HG02588 (cell line): ENCODE data around the gene LYPLAL1.

Experiments
- ATAC-seq: cut with Tn5 transposase; IDR thresholded peaks from one replicate; pipeline ENCODE4 v1.9.1; 2021; ENCODE audit warnings: mild to moderate bottlenecking, moderate library complexity; ENCODE audit not compliant: unreplicated experiment

LYPLAL1 gene

DNA sequence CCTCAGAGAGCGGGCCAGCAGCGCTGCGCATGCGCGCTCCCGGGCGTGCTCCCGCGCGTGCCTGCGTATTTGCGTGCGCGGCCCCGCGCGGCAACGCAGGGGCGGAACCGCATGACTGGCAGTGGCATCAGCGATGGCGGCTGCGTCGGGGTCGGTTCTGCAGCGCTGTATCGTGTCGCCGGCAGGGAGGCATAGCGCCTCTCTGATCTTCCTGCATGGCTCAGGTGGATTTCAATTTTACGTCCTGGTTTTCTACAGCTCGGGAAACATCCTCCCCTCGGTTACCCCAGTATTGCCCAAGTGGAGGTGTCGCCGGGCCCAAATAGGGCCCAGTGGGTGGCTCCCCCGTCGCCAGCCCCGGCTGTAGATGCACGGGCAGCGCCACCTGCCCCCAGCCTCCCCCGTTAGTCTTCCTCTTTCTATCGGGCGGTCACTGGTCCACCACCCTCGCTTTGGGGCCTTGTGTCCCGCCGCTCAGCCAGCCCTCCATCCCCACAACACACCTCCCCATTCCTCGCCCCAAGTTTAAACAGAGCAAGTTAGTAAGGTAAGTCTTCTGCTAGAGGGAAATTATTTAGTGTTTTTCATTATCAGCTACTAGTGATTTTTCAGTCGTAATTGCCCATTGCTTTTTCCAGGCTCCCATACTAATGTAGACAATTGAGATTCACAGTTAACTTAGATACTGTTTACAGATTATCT is at the start of gene LYPLAL1:
Gene LYPLAL1, plus strand, starts transcription at position 121 of the 702 bp plus-strand sequence. Its CDS starts 13 bp downstream, at position 134.
- peak; percentile 68 for ATAC-seq

DNA sequence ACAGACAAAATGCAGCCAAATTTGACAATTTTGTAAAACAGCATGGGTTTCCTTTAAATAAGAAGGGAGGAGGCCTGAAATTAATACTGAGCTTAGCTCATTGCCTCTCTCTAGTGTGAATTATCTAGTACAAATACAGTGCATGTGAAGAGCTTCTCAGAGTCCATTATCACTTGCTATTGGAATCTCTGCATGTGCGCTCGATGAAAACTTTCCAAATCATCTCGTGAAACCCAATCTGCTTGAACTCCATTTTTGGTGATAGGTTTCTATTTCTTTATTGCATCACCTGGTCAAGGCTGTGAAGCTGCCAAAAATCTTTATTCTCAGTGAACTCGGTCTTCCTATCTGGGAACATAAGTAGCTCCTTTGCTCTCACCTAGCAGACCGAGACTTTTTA is 49.5 kb upstream of the LYPLAL1 start:
- no peak for ATAC-seq

DNA sequence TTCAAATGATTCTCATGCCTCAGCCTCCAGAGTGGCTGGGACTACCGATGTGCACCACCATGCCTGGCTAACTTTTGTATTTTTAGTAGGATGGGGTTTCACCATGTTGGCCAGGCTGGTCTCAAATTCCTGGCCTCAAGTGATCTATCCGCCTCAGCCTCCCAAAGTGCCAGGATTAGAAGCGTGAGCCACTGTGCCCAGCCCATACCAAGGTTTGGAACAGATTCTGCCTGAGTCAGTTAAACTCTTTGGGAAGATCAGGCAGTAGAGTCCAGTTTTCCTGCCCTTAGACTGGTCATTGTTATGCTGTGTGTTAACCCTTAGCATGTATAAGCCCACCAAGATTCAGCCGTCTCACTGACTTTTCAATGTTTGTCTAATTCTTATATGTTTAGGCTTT is 48.3 kb upstream of the LYPLAL1 start:
- no peak for ATAC-seq

- ATAC-seq = no peak
These were observed 47.3 kb upstream of the LYPLAL1 start for GRCh38 chr1:219126377-219126776.

DNA sequence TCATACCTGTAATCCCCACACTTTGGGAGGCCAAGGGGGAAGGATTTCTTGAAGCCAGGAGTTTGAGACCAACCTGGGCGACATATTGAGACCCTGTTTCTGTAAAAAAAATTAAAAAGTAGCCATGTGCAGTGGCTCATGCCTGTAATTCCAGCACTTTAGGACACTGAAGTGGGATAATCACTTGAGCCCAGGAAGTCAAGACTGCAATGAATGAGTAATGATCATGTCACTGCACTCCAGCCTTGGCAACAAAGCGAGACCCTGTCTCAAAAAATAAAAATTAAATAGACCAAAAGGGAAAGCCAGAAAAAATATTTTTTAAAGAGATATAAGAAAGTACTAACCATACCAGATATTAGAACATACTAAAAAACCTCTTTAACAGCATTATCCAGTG is 44.7 kb upstream of the LYPLAL1 start:
- no peak for ATAC-seq

- ATAC-seq = no peak
These were observed 43.2 kb upstream of the LYPLAL1 start for GRCh38 chr1:219130366-219130935.

- ATAC-seq = no peak
These were observed 40.7 kb upstream of the LYPLAL1 start for GRCh38 chr1:219132939-219133338.

GRCh38 chr1:219138747-219139146 is 34.9 kb upstream of the LYPLAL1 start:
- ATAC-seq = no peak

DNA sequence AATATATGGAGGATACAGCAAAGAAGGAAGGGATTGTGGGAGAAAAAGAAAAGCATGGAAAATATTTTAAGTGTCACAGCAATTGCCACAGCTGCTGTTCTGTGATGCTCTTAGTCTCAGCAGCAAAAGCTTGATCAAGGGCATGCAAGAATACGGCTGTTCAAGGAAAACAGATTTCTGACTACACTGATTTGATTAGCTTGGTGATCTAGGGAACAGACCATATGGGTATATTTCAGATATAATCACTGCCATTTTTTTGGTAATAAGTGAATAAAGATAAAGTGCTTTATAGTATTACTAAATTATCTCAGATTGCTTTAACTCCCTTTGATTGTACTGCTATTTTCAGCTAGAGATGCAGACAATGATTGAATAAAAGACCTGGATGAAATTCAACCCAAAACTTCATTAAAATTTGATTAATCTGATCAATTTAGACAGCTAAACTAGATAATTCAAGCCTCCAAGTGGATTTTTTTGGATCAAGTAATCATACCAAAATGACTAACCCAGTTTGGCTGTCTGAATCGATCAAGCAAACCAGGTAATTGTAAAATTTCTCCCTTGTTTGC is 33.3 kb upstream of the LYPLAL1 start:
- no peak for ATAC-seq

- no peak for ATAC-seq
These were observed 29.9 kb upstream of the LYPLAL1 start for GRCh38 chr1:219143735-219144134.

DNA sequence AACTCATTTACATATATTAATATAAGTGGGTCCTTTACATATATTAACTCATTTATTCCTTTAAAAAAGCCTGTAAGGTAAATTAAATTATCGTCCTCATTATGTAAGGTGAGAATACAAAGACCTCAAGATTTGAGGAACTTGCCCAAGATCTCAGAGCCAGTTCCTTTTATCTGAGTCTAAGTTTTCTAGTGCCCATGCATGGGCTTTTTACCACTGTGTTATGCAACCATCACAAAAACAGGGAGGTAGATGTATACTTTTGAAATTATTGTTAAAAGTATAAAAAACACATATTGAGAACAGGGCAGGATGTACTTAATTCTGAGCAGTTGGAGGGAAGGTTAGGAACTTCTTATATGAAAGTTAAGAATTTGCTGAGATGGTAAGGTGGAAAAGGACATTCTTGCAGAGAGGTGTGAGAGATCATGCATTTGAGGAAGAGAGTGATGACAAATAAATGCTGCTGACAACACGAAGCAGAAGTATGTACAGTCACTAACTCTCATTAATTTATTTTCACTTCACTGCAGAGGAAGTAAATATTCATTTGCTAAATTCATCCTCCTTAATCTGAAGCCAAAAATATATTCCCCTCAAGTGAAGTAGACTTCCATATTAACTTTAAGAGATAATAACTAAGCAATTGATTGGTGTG is 28.9 kb upstream of the LYPLAL1 start:
- no peak for ATAC-seq

DNA sequence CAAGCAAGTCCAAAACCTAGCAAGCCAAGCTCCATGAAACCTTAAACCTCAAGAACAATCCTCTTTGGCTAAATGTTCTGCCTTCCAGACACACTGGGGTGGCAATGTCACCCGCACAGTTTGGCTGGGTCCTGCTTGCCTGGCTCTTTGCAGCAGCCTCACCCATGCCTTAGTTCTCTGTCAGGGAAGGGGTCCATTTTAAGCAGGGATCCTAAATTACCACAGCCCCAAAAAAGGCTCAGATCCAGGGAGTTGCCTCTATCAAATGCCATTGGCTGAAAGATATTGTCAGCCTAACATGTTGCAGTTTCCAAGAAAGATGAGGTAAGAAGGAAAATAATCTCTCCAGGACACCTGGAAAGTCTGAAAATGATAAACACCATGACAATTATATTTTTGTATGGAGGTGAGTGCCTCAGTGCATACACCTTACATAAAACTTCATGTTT is 26.1 kb upstream of the LYPLAL1 start:
- ATAC-seq = no peak

DNA sequence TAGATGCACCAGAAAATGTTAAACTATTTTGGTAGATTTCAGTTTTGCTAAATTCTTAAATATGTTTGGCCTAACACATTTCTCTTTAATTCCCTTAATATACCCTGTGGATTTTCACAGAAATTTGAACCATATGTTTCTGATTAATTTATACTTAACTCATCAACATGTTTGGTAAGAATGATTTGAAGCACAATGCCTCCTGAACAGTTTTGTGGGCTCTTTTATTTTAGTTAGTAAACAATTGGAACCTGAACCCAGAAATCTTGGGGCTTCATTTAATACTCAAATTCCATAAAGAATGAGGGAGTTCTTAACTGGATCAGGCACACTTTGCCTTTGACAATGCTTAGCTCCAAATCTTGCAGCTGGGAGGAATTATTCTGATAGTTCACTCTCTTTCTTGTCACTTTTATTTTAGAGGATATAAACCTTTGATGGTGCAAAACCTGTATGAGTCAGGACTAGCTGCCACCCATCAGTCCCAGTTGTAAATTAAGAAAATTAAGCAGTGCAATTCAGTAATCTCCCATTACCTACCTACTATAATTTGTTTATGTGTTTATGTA is 24.6 kb upstream of the LYPLAL1 start:
- no peak for ATAC-seq

- no peak for ATAC-seq
These were observed 23.7 kb upstream of the LYPLAL1 start for GRCh38 chr1:219149953-219150352.

- no peak for ATAC-seq
These were observed 22.8 kb upstream of the LYPLAL1 start for GRCh38 chr1:219150913-219151312.

- no peak for ATAC-seq
These were observed 22.2 kb upstream of the LYPLAL1 start for GRCh38 chr1:219151467-219151866.

- ATAC-seq = no peak
These were observed 20.9 kb upstream of the LYPLAL1 start for GRCh38 chr1:219152751-219153150.

DNA sequence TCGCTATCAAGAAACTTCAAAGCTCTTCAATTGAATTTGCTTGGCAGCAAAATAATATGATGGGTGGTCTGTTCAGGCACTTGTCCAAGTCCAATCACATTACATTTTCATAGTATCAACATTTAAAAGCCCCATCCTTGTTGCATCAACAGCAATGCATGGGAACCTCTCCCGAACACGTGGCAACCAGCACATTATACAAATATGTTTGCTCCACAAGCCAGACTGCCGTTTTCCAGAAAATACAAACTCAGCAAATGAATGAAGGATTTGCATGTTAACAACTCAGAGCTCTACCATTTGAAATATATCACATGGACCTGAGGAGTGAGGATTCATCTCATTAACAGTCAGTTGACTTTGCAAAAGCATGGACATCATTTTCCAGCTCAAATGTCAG is 20.0 kb upstream of the LYPLAL1 start:
- no peak for ATAC-seq

DNA sequence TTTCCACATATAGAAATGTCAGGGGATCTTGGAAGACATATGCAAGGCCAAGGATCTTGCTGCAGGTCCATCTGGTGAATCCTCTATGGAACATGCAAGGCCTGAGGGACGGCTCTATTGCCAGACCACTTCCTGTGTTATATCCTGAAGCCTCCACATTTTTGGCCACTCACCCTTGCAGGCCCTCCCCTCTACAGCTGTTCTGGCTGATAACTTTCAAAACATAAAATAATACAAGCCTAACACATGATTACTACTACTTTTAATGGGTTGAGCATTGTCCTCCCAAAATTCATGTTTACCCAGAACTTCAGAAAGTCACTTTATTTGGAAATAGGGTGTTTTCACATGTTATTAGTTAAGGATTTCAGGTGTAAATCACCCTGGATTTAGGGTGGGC is 18.5 kb upstream of the LYPLAL1 start:
- ATAC-seq = no peak

DNA sequence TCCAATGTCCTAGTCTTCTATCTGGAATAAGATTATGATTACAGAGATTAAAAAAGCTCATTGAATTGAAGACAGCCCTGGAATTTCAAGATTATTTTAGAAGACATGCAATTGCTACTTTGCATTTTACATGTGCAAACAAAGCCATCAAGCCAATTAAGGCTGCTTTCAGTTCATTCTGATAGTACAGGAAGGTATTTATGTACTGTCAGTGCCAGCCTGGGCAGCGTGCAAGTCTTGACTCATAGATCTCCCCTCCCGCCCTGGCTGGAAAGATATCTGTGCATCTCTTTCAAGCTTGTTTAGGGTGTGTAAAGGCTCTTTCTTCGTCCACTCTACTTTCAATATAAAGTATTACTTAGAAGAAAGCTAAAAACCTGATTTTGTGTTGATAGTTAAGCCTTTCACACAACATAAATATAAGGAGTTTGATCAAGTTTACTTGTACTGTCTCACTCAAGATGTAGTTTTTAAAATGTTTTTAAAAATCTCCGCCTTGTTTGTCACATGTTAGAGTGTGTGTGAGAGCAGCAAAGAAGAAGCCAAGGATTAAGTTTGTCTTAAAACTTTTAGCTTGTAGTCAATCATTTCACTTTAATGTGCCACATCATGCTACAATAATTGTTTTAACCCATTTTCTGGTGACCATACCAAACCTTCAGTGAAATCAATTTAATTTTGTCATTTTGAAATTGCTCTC is 13.6 kb upstream of the LYPLAL1 start:
- peak; percentile 68 for ATAC-seq

DNA sequence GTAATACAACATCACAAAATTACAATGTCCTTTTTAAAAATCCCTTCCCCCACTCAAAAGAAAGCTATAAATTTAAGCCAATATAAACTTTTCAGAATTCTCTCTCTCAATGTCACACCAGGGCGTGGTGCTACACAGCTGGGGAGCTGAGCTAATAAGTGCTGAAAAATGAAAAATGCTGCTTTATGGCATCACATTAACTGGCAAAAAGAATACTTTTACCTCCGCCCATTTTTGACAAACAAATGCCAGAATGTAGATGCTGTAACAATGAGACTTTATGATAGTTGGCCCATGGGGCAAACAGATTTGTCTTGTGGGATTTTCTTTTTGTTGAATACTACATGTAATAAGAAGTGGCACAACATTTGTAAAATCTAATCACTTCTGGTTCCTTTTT is 12.7 kb upstream of the LYPLAL1 start:
- no peak for ATAC-seq
